ENCODE results near the gene ZFYVE9. TPM values are rescaled to one million over a fixed set of nuclear protein-coding genes. Genes with fewer than 3 reads are reported as not detected.
"Not testable (repeated sequence)": the region's sequence is repeated elsewhere in the genome, so short reads cannot be mapped to it uniquely, and the experiment has no call there.

The ZFYVE9 gene
- polyA plus RNA-seq, 2 donors = 2.7 to 5.6 TPM

GRCh38 chr1:52164604-52165003 is 22.7 kb downstream of the ZFYVE9 start:
- Histone ChIP-seq H3K4me3 (ENCODE audit: low read depth in 1 of 2, low read length in 2 of 2) (no peak overlapping the region), H3K36me3 (ENCODE audit: control insufficient read depth in 2 of 2, insufficient read depth in 2 of 2, low read length in 1 of 2) (no peaks in the 10 kb centered on the region), H3K4me1 (ENCODE audit: control insufficient read depth in 2 of 2, insufficient read depth in 2 of 2, low read length in 1 of 2) (no peaks in the 10 kb centered on the region), H3K27ac (ENCODE audit: low read depth in 2 of 2, low read length in 1 of 2) (no peak overlapping the region), H3K9me3 (ENCODE audit: control insufficient read depth in 2 of 2, insufficient read depth in 1 of 2, low read depth in 1 of 2, low read length in 1 of 2) (no peaks in the 10 kb centered on the region), H3K27me3 (ENCODE audit: control insufficient read depth in 1 of 2, insufficient read depth in 2 of 2, low read length in 2 of 2) (no peaks in the 10 kb centered on the region)
- WGBS, 2 donors = 95% methylated on average over 4 of the region's 4 CpGs

- Histone ChIP-seq H3K4me1 (ENCODE audit: control insufficient read depth in 2 of 2, insufficient read depth in 2 of 2, low read length in 1 of 2) (no peaks in the 10 kb centered on the region), H3K9me3 (ENCODE audit: control insufficient read depth in 2 of 2, insufficient read depth in 1 of 2, low read depth in 1 of 2, low read length in 1 of 2) (no peaks in the 10 kb centered on the region), H3K27ac (ENCODE audit: low read depth in 2 of 2, low read length in 1 of 2) (no peak overlapping the region), H3K27me3 (ENCODE audit: control insufficient read depth in 1 of 2, insufficient read depth in 2 of 2, low read length in 2 of 2) (no peaks in the 10 kb centered on the region), H3K4me3 (ENCODE audit: low read depth in 1 of 2, low read length in 2 of 2) (no peak overlapping the region), H3K36me3 (ENCODE audit: control insufficient read depth in 2 of 2, insufficient read depth in 2 of 2, low read length in 1 of 2) (no peaks in the 10 kb centered on the region)
- 86 to 90% methylated on average over 6 of the region's 6 CpGs for WGBS, 2 donors
Observed at GRCh38 chr1:52166996-52167753, 25.3 kb downstream of the ZFYVE9 start.

GRCh38 chr1:52168373-52169080 is 26.6 kb downstream of the ZFYVE9 start:
- WGBS, 2 donors = 93 to 97% methylated on average over 7 of the region's 7 CpGs
- H3K9me3 ChIP-seq (ENCODE audit: control insufficient read depth in 2 of 2, insufficient read depth in 1 of 2, low read depth in 1 of 2, low read length in 1 of 2) = no peaks in the 10 kb centered on the region
- H3K27me3 ChIP-seq (ENCODE audit: control insufficient read depth in 1 of 2, insufficient read depth in 2 of 2, low read length in 2 of 2) = no peaks in the 10 kb centered on the region
- no peak overlapping the region for H3K4me3 ChIP-seq (ENCODE audit: low read depth in 1 of 2, low read length in 2 of 2)
- H3K36me3 ChIP-seq (ENCODE audit: control insufficient read depth in 2 of 2, insufficient read depth in 2 of 2, low read length in 1 of 2) = no peaks in the 10 kb centered on the region
- H3K4me1 ChIP-seq (ENCODE audit: control insufficient read depth in 2 of 2, insufficient read depth in 2 of 2, low read length in 1 of 2) = no peaks in the 10 kb centered on the region
- H3K27ac ChIP-seq (ENCODE audit: low read depth in 2 of 2, low read length in 1 of 2) = no peak overlapping the region

- not testable (repeated sequence) for H3K4me3 ChIP-seq (ENCODE audit: low read depth in 1 of 2, low read length in 2 of 2); H3K27me3 ChIP-seq (ENCODE audit: control insufficient read depth in 1 of 2, insufficient read depth in 2 of 2, low read length in 2 of 2); H3K4me1 ChIP-seq (ENCODE audit: control insufficient read depth in 2 of 2, insufficient read depth in 2 of 2, low read length in 1 of 2); H3K27ac ChIP-seq (ENCODE audit: low read depth in 2 of 2, low read length in 1 of 2); H3K36me3 ChIP-seq (ENCODE audit: control insufficient read depth in 2 of 2, insufficient read depth in 2 of 2, low read length in 1 of 2); H3K9me3 ChIP-seq (ENCODE audit: control insufficient read depth in 2 of 2, insufficient read depth in 1 of 2, low read depth in 1 of 2, low read length in 1 of 2)
- WGBS, 2 donors = 86 to 89% methylated on average over 4 to 5 of the region's 5 CpGs
Observed at GRCh38 chr1:52171149-52171548, 29.3 kb downstream of the ZFYVE9 start.

GRCh38 chr1:52179073-52179472 is 37.2 kb downstream of the ZFYVE9 start:
- 53 to 62% methylated on average over 6 of the region's 6 CpGs for WGBS, 2 donors
- H3K36me3 ChIP-seq (ENCODE audit: control insufficient read depth in 2 of 2, insufficient read depth in 2 of 2, low read length in 1 of 2) = no peaks in the 10 kb centered on the region
- no peaks in the 10 kb centered on the region for H3K9me3 ChIP-seq (ENCODE audit: control insufficient read depth in 2 of 2, insufficient read depth in 1 of 2, low read depth in 1 of 2, low read length in 1 of 2)
- no peaks in the 10 kb centered on the region for H3K27me3 ChIP-seq (ENCODE audit: control insufficient read depth in 1 of 2, insufficient read depth in 2 of 2, low read length in 2 of 2)
- no peak overlapping the region for H3K4me3 ChIP-seq (ENCODE audit: low read depth in 1 of 2, low read length in 2 of 2)
- no peaks in the 10 kb centered on the region for H3K4me1 ChIP-seq (ENCODE audit: control insufficient read depth in 2 of 2, insufficient read depth in 2 of 2, low read length in 1 of 2)
- H3K27ac ChIP-seq (ENCODE audit: low read depth in 2 of 2, low read length in 1 of 2) = no peak overlapping the region

GRCh38 chr1:52180176-52180575 is 38.3 kb downstream of the ZFYVE9 start:
- Histone ChIP-seq H3K36me3 (ENCODE audit: control insufficient read depth in 2 of 2, insufficient read depth in 2 of 2, low read length in 1 of 2) (no peaks in the 10 kb centered on the region), H3K27me3 (ENCODE audit: control insufficient read depth in 1 of 2, insufficient read depth in 2 of 2, low read length in 2 of 2) (no peaks in the 10 kb centered on the region), H3K27ac (ENCODE audit: low read depth in 2 of 2, low read length in 1 of 2) (no peak overlapping the region), H3K4me3 (ENCODE audit: low read depth in 1 of 2, low read length in 2 of 2) (no peak overlapping the region), H3K4me1 (ENCODE audit: control insufficient read depth in 2 of 2, insufficient read depth in 2 of 2, low read length in 1 of 2) (no peaks in the 10 kb centered on the region), H3K9me3 (ENCODE audit: control insufficient read depth in 2 of 2, insufficient read depth in 1 of 2, low read depth in 1 of 2, low read length in 1 of 2) (no peaks in the 10 kb centered on the region)
- WGBS, 2 donors = 76 to 84% methylated on average over 3 of the region's 3 CpGs

GRCh38 chr1:52181759-52182158 is 39.9 kb downstream of the ZFYVE9 start:
- H3K36me3 ChIP-seq (ENCODE audit: control insufficient read depth in 2 of 2, insufficient read depth in 2 of 2, low read length in 1 of 2); H3K27me3 ChIP-seq (ENCODE audit: control insufficient read depth in 1 of 2, insufficient read depth in 2 of 2, low read length in 2 of 2); H3K4me3 ChIP-seq (ENCODE audit: low read depth in 1 of 2, low read length in 2 of 2); H3K4me1 ChIP-seq (ENCODE audit: control insufficient read depth in 2 of 2, insufficient read depth in 2 of 2, low read length in 1 of 2); H3K27ac ChIP-seq (ENCODE audit: low read depth in 2 of 2, low read length in 1 of 2); H3K9me3 ChIP-seq (ENCODE audit: control insufficient read depth in 2 of 2, insufficient read depth in 1 of 2, low read depth in 1 of 2, low read length in 1 of 2): not testable (repeated sequence)
- WGBS, 2 donors = 97 to 98% methylated on average over 15 to 36 of the region's 36 CpGs

- H3K27me3 ChIP-seq (ENCODE audit: control insufficient read depth in 1 of 2, insufficient read depth in 2 of 2, low read length in 2 of 2) = not testable (repeated sequence)
- WGBS, 2 donors = 76 to 80% methylated on average over 5 of the region's 5 CpGs
Observed at GRCh38 chr1:52182328-52182727, 40.4 kb downstream of the ZFYVE9 start.

GRCh38 chr1:52182874-52183400 is 41.0 kb downstream of the ZFYVE9 start:
- Histone ChIP-seq H3K4me1 (ENCODE audit: control insufficient read depth in 2 of 2, insufficient read depth in 2 of 2, low read length in 1 of 2) (no peaks in the 10 kb centered on the region), H3K27me3 (ENCODE audit: control insufficient read depth in 1 of 2, insufficient read depth in 2 of 2, low read length in 2 of 2) (no peaks in the 10 kb centered on the region), H3K9me3 (ENCODE audit: control insufficient read depth in 2 of 2, insufficient read depth in 1 of 2, low read depth in 1 of 2, low read length in 1 of 2) (no peaks in the 10 kb centered on the region), H3K27ac (ENCODE audit: low read depth in 2 of 2, low read length in 1 of 2) (no peak overlapping the region), H3K4me3 (ENCODE audit: low read depth in 1 of 2, low read length in 2 of 2) (no peak overlapping the region), H3K36me3 (ENCODE audit: control insufficient read depth in 2 of 2, insufficient read depth in 2 of 2, low read length in 1 of 2) (no peaks in the 10 kb centered on the region)
- WGBS, 2 donors = 80 to 93% methylated on average over 3 of the region's 3 CpGs

More at GRCh38 chr1:52182328-52182727, 40.4 kb downstream of the ZFYVE9 start:
- not testable (repeated sequence) for H3K4me3 ChIP-seq (ENCODE audit: low read depth in 1 of 2, low read length in 2 of 2); H3K4me1 ChIP-seq (ENCODE audit: control insufficient read depth in 2 of 2, insufficient read depth in 2 of 2, low read length in 1 of 2); H3K9me3 ChIP-seq (ENCODE audit: control insufficient read depth in 2 of 2, insufficient read depth in 1 of 2, low read depth in 1 of 2, low read length in 1 of 2); H3K36me3 ChIP-seq (ENCODE audit: control insufficient read depth in 2 of 2, insufficient read depth in 2 of 2, low read length in 1 of 2); H3K27ac ChIP-seq (ENCODE audit: low read depth in 2 of 2, low read length in 1 of 2)
